HepG2 (cell line): ENCODE results near the gene ZNF511.

Source experiments
- ELK4 ChIP-seq: sonication (generic); formaldehyde crosslinking; IDR thresholded peaks from 2 replicates; pipeline ENCODE4 v1.9.0; 2021; ENCODE audit warnings: missing genetic modification reagents, borderline replicate concordance
- KDM1A ChIP-seq: IDR thresholded peaks from 2 replicates; pipeline ENCODE4 v1.6.1; 2016; ENCODE audit warnings: missing compliant biosample characterization
- KLF9 ChIP-seq: IDR thresholded peaks from 2 replicates; pipeline ENCODE4 v1.6.1; 2016; ENCODE audit warnings: low read depth
- MYPOP ChIP-seq: sonication (generic); formaldehyde crosslinking; IDR thresholded peaks from 2 replicates; pipeline ENCODE4 v1.8.1; 2023; ENCODE audit warnings: mild to moderate bottlenecking, moderate library complexity, missing genetic modification reagents
- NFIC ChIP-seq: IDR thresholded peaks from 2 replicates; pipeline ENCODE4 v1.6.1; 2012; ENCODE audit warnings: mild to moderate bottlenecking, low read length, inconsistent platforms
- POLR2AphosphoS5 ChIP-seq: IDR thresholded peaks from 2 replicates; pipeline ENCODE4 v1.6.1; 2012; ENCODE audit warnings: low read depth, low read length
- RFX5 ChIP-seq: IDR thresholded peaks from 2 replicates; pipeline ENCODE4 v1.6.1; 2011; ENCODE audit warnings: low read depth, low read length, improper control_type of control experiment
- SMARCC2 ChIP-seq: fragments of 450-650 bp; IDR thresholded peaks from 2 replicates; pipeline ENCODE4 v1.6.1; 2017; ENCODE audit warnings: antibody characterized with exemption, mild to moderate bottlenecking
- STAT6 ChIP-seq: sonication (generic); formaldehyde crosslinking; IDR thresholded peaks from 2 replicates; pipeline ENCODE4 v1.4.0; 2020; ENCODE audit warnings: missing genetic modification reagents, mild to moderate bottlenecking, borderline replicate concordance
- ZBTB33 ChIP-seq: sonication (generic); formaldehyde crosslinking; IDR thresholded peaks from 2 replicates; pipeline ENCODE4 v1.4.0; 2020; ENCODE audit warnings: missing genetic modification reagents
- ZNF816 ChIP-seq: sonication (generic); formaldehyde crosslinking; IDR thresholded peaks from 2 replicates; pipeline ENCODE4 v1.8.0; 2022; ENCODE audit warnings: missing genetic modification reagents, mild to moderate bottlenecking, borderline replicate concordance
- TF ChIP-seq, protein P1 (sequence below): IDR thresholded peaks from 2 replicates; pipeline ENCODE4 v1.6.1; 2012; ENCODE audit warnings: low read length, improper control_type of control experiment

- TF ChIP-seq STAT6 (CRISPR knock-in tag) (no peak), ELK4 (CRISPR knock-in tag) (no peak), ZNF816 (CRISPR knock-in tag) (no peak), KDM1A (no peak), POLR2AphosphoS5 (no peak), MYPOP (CRISPR knock-in tag) (no peak), KLF9 (CRISPR knock-in tag) (no peak), NFIC (no peak), RFX5 (no peak), SMARCC2 (no peak), ZBTB33 (CRISPR knock-in tag) (no peak)
- TF ChIP-seq, protein P1, sequence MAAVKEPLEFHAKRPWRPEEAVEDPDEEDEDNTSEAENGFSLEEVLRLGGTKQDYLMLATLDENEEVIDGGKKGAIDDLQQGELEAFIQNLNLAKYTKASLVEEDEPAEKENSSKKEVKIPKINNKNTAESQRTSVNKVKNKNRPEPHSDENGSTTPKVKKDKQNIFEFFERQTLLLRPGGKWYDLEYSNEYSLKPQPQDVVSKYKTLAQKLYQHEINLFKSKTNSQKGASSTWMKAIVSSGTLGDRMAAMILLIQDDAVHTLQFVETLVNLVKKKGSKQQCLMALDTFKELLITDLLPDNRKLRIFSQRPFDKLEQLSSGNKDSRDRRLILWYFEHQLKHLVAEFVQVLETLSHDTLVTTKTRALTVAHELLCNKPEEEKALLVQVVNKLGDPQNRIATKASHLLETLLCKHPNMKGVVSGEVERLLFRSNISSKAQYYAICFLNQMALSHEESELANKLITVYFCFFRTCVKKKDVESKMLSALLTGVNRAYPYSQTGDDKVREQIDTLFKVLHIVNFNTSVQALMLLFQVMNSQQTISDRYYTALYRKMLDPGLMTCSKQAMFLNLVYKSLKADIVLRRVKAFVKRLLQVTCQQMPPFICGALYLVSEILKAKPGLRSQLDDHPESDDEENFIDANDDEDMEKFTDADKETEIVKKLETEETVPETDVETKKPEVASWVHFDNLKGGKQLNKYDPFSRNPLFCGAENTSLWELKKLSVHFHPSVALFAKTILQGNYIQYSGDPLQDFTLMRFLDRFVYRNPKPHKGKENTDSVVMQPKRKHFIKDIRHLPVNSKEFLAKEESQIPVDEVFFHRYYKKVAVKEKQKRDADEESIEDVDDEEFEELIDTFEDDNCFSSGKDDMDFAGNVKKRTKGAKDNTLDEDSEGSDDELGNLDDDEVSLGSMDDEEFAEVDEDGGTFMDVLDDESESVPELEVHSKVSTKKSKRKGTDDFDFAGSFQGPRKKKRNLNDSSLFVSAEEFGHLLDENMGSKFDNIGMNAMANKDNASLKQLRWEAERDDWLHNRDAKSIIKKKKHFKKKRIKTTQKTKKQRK = no peak
These were observed 46.0 kb upstream of the ZNF511 start for GRCh38 chr10:133262696-133263095.
